Small intestine (tissue), 7 donors: ENCODE data around the gene GPR62. TPM values are rescaled to one million over a fixed set of nuclear protein-coding genes. Genes with fewer than 3 reads are reported as not detected.
"Not testable (repeated sequence)": the region's sequence is repeated elsewhere in the genome, so short reads cannot be mapped to it uniquely, and the experiment has no call there.

Experiments
- DNase-seq, 2 donors: peaks; one replicate each; pipeline versions ENCODE4 v3.0.0 to v3.0.0-alpha.2; 2013
- FAIRE-seq: peaks from 2 replicates; lab custom pipeline; 2012; peaks lifted over from hg19 to GRCh38; lab: Jason Lieb, UNC
- H3K27ac ChIP-seq, 3 donors: one replicate each; pipeline ENCODE4 v1.5.1; 2013; ENCODE audit warnings: low read length in 2 of 3, mild to moderate bottlenecking in 2 of 3, control low read depth in 1 of 3, inconsistent platforms in 1 of 3, low read depth in 1 of 3, moderate library complexity in 1 of 3
- H3K27me3 ChIP-seq, 3 donors: one replicate each; pipeline ENCODE4 v1.6.1; 2013; ENCODE audit warnings: low read length in 3 of 3, inconsistent platforms in 1 of 3; ENCODE audit not compliant: control insufficient read depth in 3 of 3, insufficient read depth in 3 of 3
- H3K36me3 ChIP-seq, 3 donors: one replicate each; pipeline ENCODE4 v1.6.1; 2013; ENCODE audit warnings: low read length in 3 of 3, inconsistent platforms in 1 of 3, low read depth in 1 of 3, mild to moderate bottlenecking in 1 of 3, moderate library complexity in 1 of 3; ENCODE audit not compliant: control insufficient read depth in 3 of 3, insufficient read depth in 2 of 3
- H3K4me1 ChIP-seq, 3 donors: one replicate each; pipeline ENCODE4 v1.6.1; 2013; ENCODE audit warnings: low read length in 2 of 3, inconsistent platforms in 1 of 3, low read depth in 1 of 3, mild to moderate bottlenecking in 1 of 3, moderate library complexity in 1 of 3; ENCODE audit not compliant: control insufficient read depth in 3 of 3, insufficient read depth in 2 of 3
- H3K4me3 ChIP-seq, 3 donors: one replicate each; pipeline ENCODE4 v1.5.1; 2013; ENCODE audit warnings: low read length in 3 of 3, control low read depth in 1 of 3, inconsistent platforms in 1 of 3, low read depth in 1 of 3, mild to moderate bottlenecking in 1 of 3, moderate library complexity in 1 of 3
- H3K9me3 ChIP-seq, 2 donors: one replicate each; pipeline ENCODE4 v1.6.1; 2013; ENCODE audit warnings: low read depth in 1 of 2, low read length in 1 of 2; ENCODE audit not compliant: control insufficient read depth in 2 of 2, insufficient read depth in 1 of 2
- WGBS, 3 donors: extraction: QIAGEN DNeasy Blood & Tissue Kit; methylation state at CpG; one replicate each; pipeline ENCODE4 v1.1.7; 2013; 5-methylcytosine and 5-hydroxymethylcytosine counted together
- polyA plus RNA-seq, 4 donors: library from polyadenylated mRNA; stranded (reverse) in 3 of 4; unstranded in 1 of 4; fragments of 200-250 nt in 3 of 4; fragments of 120-200 nt in 1 of 4; gene quantifications; one replicate each; pipeline versions ENCODE4 v1.2.1 to v1.2.3, GENCODE V29; 2013
- donor health status: healthy with polysubstance abuse.
- donor health status: control.
- donor health status: control.
- donor health status: Bipolar disorder and iron deficiency.
- donor health status: healthy.

The GPR62 gene
- polyA plus RNA-seq, 4 donors = 0.09 to 0.10 TPM; not detected in 2

DNA sequence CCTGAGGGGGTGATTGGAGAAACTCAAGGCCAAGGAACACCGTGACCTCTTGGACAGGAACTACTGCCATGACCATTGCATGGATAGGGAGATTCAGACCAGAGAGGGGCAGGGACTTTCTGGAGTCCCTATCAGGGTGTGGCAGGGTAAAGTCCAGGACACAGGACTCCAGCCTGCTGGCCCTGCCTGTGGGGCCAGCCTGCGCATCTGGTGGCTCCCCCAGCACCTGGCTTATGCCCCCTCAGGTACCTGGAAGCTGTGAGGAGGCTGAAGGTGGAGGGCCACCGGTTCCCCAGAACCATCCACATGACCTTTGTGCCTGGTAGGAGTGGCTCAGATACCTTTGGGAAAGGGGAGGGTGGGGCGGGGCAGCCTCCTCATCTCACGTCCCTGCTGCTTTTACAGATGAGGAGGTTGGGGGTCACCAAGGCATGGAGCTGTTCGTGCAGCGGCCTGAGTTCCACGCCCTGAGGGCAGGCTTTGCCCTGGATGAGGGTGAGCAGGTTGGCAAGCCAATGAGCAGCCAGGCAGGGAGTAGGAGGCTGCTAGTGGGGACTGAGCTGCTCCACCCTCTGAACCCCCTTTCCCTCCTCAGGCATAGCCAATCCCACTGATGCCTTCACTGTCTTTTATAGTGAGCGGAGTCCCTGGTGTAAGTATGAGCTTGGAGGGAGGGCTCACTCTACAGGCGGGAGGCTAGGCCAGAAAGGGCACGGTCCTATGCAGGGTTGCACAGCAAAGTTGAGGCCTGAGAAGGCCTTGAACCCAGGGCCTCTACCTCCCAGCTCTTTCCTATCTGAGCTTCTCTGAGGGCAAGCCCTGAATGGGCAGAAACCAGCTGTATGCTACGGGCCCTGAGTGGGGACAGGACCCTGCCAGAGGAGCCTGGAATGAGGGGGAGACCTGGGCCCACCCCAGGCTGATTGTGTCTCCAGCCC lies 31.1 kb downstream of the GPR62 start:
- DNase-seq (peak; percentile 86 to 89), FAIRE-seq (no peak)
- no peaks in the 10 kb centered on the region for H3K27me3 ChIP-seq
- peaks cover under 1 to 56% (median 3%) of the 10 kb centered on the region in 3 donors for H3K4me1 ChIP-seq
- H3K27ac ChIP-seq = peak overlapping the region; percentile 56 to 95 (median 94)
- H3K9me3 ChIP-seq = no peaks in the 10 kb centered on the region
- WGBS, 3 donors = 39 to 66% (median 60%) methylated on average over 12 of the region's 12 CpGs
- H3K36me3 ChIP-seq = peaks cover 0 to 55% (median 7%) of the 10 kb centered on the region in 3 donors
- H3K4me3 ChIP-seq = peak overlapping the region in 2 of 3 donors; percentile 26 to 47

DNA sequence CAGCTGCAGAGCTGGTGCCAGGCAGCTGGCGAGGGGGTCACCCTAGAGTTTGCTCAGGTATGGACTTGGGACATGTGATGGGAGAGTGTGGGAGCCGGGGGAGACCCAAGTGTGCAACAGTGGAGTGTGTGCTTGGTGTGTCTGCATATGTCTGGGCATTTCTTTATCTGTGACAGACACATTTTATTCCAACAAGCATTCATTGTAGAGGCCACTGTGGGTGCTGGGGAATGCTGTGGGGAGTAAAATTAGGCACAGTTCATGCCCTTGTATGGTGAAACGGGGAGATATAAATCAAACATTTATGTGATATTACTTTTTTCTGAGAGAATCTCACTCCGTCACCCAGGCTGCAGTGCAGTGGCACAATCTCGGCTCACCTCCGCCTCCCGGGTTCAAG lies 32.4 kb downstream of the GPR62 start:
- FAIRE-seq = no peak
- WGBS, 3 donors = 88 to 94% (median 93%) methylated on average over 7 of the region's 7 CpGs
- Histone ChIP-seq H3K36me3 (peaks cover 0 to 66% (median 9%) of the 10 kb centered on the region in 3 donors), H3K9me3 (no peaks in the 10 kb centered on the region), H3K4me3 (peak overlapping the region in 1 of 3 donors; percentile 47), H3K27me3 (no peaks in the 10 kb centered on the region), H3K4me1 (peaks cover 0 to 43% (median 0%) of the 10 kb centered on the region in 3 donors), H3K27ac (peak overlapping the region in 2 of 3 donors; percentile 94 to 95)
- no peak for DNase-seq

DNA sequence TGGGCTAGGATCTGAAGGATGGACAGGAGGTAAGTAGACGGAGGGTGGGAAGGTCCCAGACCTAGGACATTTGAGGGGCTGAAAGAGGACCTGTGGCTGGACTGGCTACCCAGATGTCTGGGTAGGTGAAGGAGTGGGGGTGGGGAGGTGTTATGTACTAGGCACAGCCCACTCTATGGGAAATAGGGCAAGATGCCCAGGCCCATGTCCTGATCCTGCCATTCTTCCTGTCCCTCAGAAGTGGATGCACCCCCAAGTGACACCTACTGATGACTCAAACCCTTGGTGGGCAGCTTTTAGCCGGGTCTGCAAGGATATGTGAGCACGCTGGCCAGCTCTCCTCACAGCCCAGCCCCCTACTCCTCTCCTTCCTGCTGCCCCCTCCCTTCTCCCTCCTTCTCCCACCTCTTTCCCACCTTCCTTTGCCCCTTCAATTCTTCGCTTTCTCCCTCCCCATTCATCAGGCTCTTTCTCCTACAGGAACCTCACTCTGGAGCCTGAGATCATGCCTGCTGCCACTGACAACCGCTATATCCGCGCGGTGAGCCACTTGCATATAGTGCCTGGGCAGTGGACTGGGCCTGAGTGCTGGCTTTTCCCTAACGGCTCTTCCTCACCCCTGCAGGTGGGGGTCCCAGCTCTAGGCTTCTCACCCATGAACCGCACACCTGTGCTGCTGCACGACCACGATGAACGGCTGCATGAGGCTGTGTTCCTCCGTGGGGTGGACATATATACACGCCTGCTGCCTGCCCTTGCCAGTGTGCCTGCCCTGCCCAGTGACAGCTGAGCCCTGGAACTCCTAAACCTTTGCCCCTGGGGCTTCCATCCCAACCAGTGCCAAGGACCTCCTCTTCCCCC lies 33.3 kb downstream of the GPR62 start:
- H3K9me3 ChIP-seq = no peaks in the 10 kb centered on the region
- FAIRE-seq (no peak), DNase-seq (no peak)
- WGBS, 3 donors = 75 to 79% (median 79%) methylated on average over 15 of the region's 15 CpGs
- H3K27ac ChIP-seq = no peak overlapping the region
- H3K36me3 ChIP-seq = peaks cover 3 to 75% (median 11%) of the 10 kb centered on the region in 3 donors
- H3K27me3 ChIP-seq = no peaks in the 10 kb centered on the region
- H3K4me3 ChIP-seq = no peak overlapping the region
- peaks cover 0 to 39% (median 0%) of the 10 kb centered on the region in 3 donors for H3K4me1 ChIP-seq

DNA sequence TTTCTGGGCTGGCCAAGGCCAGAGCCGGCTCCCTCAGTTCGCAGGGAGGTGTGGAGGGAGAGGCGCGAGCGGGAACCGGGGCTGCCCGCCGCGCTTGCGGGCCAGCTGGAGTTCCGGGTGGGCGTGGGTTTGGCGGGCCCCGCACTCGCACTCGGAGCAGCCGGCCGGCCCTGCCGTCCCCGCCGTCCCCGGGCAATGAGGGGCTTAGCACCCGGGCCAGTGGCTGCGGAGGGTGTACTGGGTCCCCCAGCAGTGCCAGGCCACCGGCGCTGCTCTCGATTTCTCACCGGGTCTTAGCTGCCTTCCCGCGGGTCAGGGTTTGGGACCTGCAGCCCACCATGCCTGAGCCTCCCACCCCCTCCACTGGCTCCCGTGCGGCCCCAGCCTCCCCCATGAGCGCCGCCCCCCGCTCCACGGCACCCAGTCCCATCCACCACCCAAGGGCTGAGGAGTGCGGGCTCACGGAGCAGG lies 35.4 kb downstream of the GPR62 start:
- WGBS, 3 donors = 83 to 92% (median 86%) methylated on average over 26 to 38 of the region's 38 CpGs
- H3K4me1 ChIP-seq = peaks cover 0 to 31% (median 2%) of the 10 kb centered on the region in 3 donors
- H3K4me3 ChIP-seq, H3K27ac ChIP-seq, FAIRE-seq, H3K27me3 ChIP-seq, DNase-seq, H3K9me3 ChIP-seq: not testable (repeated sequence)
- peaks cover 6 to 82% (median 16%) of the 10 kb centered on the region in 3 donors for H3K36me3 ChIP-seq

DNA sequence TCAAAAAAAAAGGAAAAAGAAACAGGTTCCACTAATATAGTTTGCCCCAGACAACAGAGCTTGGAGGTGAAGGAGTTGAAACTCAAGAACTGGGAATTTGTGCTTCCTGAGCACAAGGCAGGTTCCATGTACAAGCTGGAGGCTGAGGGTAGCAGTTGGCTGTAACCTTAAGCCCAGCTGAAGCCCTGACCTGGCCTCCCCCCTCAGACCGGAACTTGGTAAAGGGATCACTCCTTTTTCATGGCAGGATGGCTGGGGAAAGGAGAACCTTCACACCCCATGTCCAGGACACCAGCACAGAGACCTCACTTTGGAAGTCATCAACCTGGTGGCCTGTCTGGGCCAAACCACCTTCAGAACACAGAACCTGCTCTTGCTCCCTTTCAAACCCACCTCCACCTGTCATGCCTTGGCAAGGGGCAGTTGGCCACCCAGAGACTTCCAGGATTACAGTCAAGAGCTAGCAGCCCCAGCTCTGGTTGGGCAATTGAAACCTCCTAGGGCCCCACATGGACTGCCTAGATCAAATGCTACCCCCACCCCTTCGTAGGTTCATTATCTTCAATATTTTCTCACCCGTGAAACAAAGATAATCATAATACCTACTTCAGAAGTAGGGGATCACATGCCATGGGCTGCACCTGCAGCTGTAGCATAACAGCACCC lies 37.0 kb downstream of the GPR62 start:
- Histone ChIP-seq H3K27me3 (no peaks in the 10 kb centered on the region), H3K4me1 (peaks cover 0 to 15% (median 2%) of the 10 kb centered on the region in 3 donors), H3K9me3 (no peaks in the 10 kb centered on the region), H3K36me3 (peaks cover 6 to 68% (median 16%) of the 10 kb centered on the region in 3 donors), H3K27ac (no peak overlapping the region), H3K4me3 (no peak overlapping the region)
- 74 to 83% (median 75%) methylated on average over 3 of the region's 3 CpGs for WGBS, 3 donors
- FAIRE-seq (no peak), DNase-seq (no peak)

DNA sequence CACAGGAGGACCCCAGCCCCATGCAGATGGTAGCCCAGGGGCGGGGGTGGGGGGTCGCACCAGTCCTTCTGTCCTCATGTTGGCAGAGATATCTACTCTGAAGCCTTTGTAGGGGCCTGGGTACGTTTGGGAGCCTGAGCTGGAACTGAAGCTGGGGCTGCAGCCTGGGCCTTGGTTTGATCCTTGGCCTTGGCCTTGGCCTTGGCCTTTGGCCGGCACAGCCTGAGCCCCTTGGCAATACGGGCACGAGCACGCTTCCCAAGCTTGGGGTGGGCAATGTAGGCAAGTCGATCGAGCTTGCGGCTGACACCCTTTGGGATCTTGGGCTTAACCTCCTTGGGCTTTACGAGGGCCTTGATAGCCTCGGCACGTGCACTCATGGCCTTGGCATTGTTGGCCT lies 38.5 kb downstream of the GPR62 start:
- not testable (repeated sequence) for H3K9me3 ChIP-seq, DNase-seq, H3K27me3 ChIP-seq, H3K27ac ChIP-seq, FAIRE-seq, H3K4me3 ChIP-seq
- Histone ChIP-seq H3K36me3 (peaks cover 6 to 53% (median 13%) of the 10 kb centered on the region in 3 donors), H3K4me1 (peaks cover 0 to 11% (median 2%) of the 10 kb centered on the region in 3 donors)
- 61 to 84% (median 61%) methylated on average over 4 to 10 of the region's 13 CpGs for WGBS, 3 donors

DNA sequence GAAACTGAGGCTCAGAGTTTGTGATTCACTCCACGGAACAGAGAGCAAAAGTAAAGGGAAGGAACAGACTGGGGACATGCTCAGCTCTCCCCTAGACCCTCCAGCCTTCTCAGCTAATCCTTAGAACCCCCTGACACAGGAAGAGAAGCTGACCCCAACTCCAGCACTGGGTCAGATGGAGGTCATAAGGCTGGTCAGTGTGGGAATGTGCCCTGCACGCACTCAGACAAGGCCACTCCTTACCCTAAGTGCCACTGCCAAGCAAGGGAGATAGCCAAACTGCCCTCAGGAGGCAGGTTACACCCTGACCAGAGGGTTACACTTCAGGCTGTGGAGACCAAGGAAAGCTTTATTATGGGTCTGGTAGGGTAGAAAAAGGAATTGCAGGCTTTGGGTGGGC lies 39.3 kb downstream of the GPR62 start:
- Histone ChIP-seq H3K36me3 (peaks cover 6 to 44% (median 9%) of the 10 kb centered on the region in 3 donors), H3K27me3 (no peaks in the 10 kb centered on the region), H3K9me3 (no peaks in the 10 kb centered on the region), H3K4me3 (peak overlapping the region in 2 of 3 donors; percentile 66 to 88), H3K27ac (peak overlapping the region in 2 of 3 donors; percentile 85 to 86), H3K4me1 (peaks cover 0 to 11% (median 2%) of the 10 kb centered on the region in 3 donors)
- no peak for DNase-seq
- 61 to 74% (median 61%) methylated on average over 2 of the region's 2 CpGs for WGBS, 3 donors
- FAIRE-seq = no peak
